WTC11 (cell line): Measurements from ENCODE around the gene GZMB. TPM values are rescaled to one million over a fixed set of nuclear protein-coding genes. Genes with fewer than 3 reads are reported as not detected.

Source experiments
- ATAC-seq: fragments of 200-7000 bp; cut with Tn5 transposase; 2 replicates; pipeline ENCODE4 v1.10.0; 2021; ENCODE audit warnings: mild to moderate bottlenecking, moderate library complexity
- CTCF ChIA-PET: fragments of 300-600 bp; sonication (Branson Sonifier 250); formaldehyde crosslinking; loops from one replicate; lab custom pipeline; 2021; ENCODE audit warnings: antibody characterized with exemption; lab: Charles Lee
- POLR2A ChIA-PET: fragments of 350-600 bp; sonication (Branson Sonifier 250); formaldehyde crosslinking; loops from one replicate; lab custom pipeline; 2021; ENCODE audit warnings: antibody characterized with exemption; lab: Charles Lee
- DNase-seq: peaks from one replicate; pipeline ENCODE4 v3.0.0; 2021; ENCODE audit warnings: low spot score
- H3K27ac Mint-ChIP-seq: 2 replicates; pipeline ENCODE4 v1.8.0; 2021; ENCODE audit warnings: mixed read lengths
- H3K27me3 Mint-ChIP-seq: 2 replicates; pipeline ENCODE4 v1.8.0; 2021; ENCODE audit warnings: low read depth, mild to moderate bottlenecking, moderate library complexity, mixed read lengths
- H3K36me3 Mint-ChIP-seq: 2 replicates; pipeline ENCODE4 v1.8.0; 2021; ENCODE audit warnings: mixed read lengths
- H3K4me1 Mint-ChIP-seq: 2 replicates; pipeline ENCODE4 v1.8.0; 2022; ENCODE audit warnings: mixed read lengths
- H3K4me3 Mint-ChIP-seq: 2 replicates; pipeline ENCODE4 v1.8.0; 2021; ENCODE audit warnings: mild to moderate bottlenecking, moderate library complexity, mixed read lengths
- H3K9me3 Mint-ChIP-seq: 2 replicates; pipeline ENCODE4 v1.8.0; 2021; ENCODE audit warnings: mixed read lengths
- CTCF ChIP-seq: fragments of 200-600 bp; IDR thresholded peaks from 2 replicates; pipeline ENCODE4 v1.8.0; 2022; ENCODE audit warnings: antibody characterized with exemption
- E2F1 ChIP-seq: sonication (generic); formaldehyde crosslinking; IDR thresholded peaks from 2 replicates; pipeline ENCODE4 v1.8.0; 2022; ENCODE audit warnings: mild to moderate bottlenecking, missing genetic modification reagents
- EMX1 ChIP-seq: fragments of 250-450 bp; sonication (Bioruptor Pico); IDR thresholded peaks from 2 replicates; pipeline ENCODE4 v1.8.0; 2021; ENCODE audit warnings: mild to moderate bottlenecking
- ERG ChIP-seq: fragments of 250-450 bp; sonication (Bioruptor Pico); IDR thresholded peaks from 2 replicates; pipeline ENCODE4 v1.8.0; 2021; ENCODE audit warnings: mild to moderate bottlenecking
- GABPB1 ChIP-seq: sonication (generic); formaldehyde crosslinking; IDR thresholded peaks from 2 replicates; pipeline ENCODE4 v1.8.1; 2023; ENCODE audit warnings: mild to moderate bottlenecking, missing genetic modification reagents
- HMGXB4 ChIP-seq: sonication (generic); formaldehyde crosslinking; IDR thresholded peaks from 2 replicates; pipeline ENCODE4 v1.8.1; 2023; ENCODE audit warnings: mild to moderate bottlenecking, moderate library complexity, missing genetic modification reagents
- PRRX2 ChIP-seq: fragments of 250-450 bp; sonication (Bioruptor Pico); IDR thresholded peaks from 2 replicates; pipeline ENCODE4 v1.8.0; 2021; ENCODE audit warnings: mild to moderate bottlenecking
- SP1 ChIP-seq: sonication (generic); formaldehyde crosslinking; conservative IDR thresholded peaks from 2 replicates; pipeline ENCODE4 v1.8.1; 2022; ENCODE audit warnings: missing genetic modification reagents
- TEAD1 ChIP-seq: sonication (generic); formaldehyde crosslinking; IDR thresholded peaks from 2 replicates; pipeline ENCODE4 v1.8.0; 2022; ENCODE audit warnings: mild to moderate bottlenecking, missing genetic modification reagents
- ZNF121 ChIP-seq: sonication (generic); formaldehyde crosslinking; IDR thresholded peaks from 2 replicates; pipeline ENCODE4 v1.8.0; 2023; ENCODE audit warnings: missing genetic modification reagents
- ZNF396 ChIP-seq: fragments of 250-450 bp; sonication (Bioruptor Pico); IDR thresholded peaks from 2 replicates; pipeline ENCODE4 v1.8.0; 2021; ENCODE audit warnings: mild to moderate bottlenecking, moderate library complexity, borderline replicate concordance
- ZNF416 ChIP-seq: fragments of 250-450 bp; sonication (Bioruptor Pico); IDR thresholded peaks from 2 replicates; pipeline ENCODE4 v1.9.0; 2021; ENCODE audit warnings: mild to moderate bottlenecking, inconsistent platforms
- total RNA-seq: library from RNA; stranded (reverse); gene quantifications from 3 replicates; pipeline ENCODE4 v1.2.3, GENCODE V29; 2021

The GZMB gene
- total RNA-seq, 1 experiment from 2014 or later = 0.68 TPM

GRCh38 chr14:24679248-24679961, 45.4 kb upstream of the GZMB start:
- Mint-ChIP-seq H3K4me3 (no peak overlapping the region), H3K27ac (no peak overlapping the region), H3K27me3 (peaks cover 19% of the 10 kb centered on the region), H3K36me3 (no peaks in the 10 kb centered on the region), H3K9me3 (no peaks in the 10 kb centered on the region), H3K4me1 (peaks cover 3% of the 10 kb centered on the region)
- CTCF ChIA-PET = interaction anchor here (1.2 to 1.5 kb wide), 2 partner anchors 31 to 198 kb away, joined by 3 read pairs; no protein-coding TSS in a partner anchor
- TF ChIP-seq CTCF (peak; percentile 43; the same call in 1 of the 2 replicates), EMX1 (CRISPR knock-in tag) (no peak), ZNF396 (CRISPR knock-in tag) (no peak)
- POLR2A ChIA-PET = no interaction called here
- DNase-seq = no peak
- no peak; the same call in 1 of the 2 replicates for ATAC-seq

GRCh38 chr14:24678801-24679247, 44.8 kb upstream of the GZMB start:
- Mint-ChIP-seq H3K9me3 (no peaks in the 10 kb centered on the region), H3K4me3 (peak overlapping the region; percentile 55), H3K27ac (no peak overlapping the region), H3K36me3 (no peaks in the 10 kb centered on the region), H3K4me1 (peaks cover 3% of the 10 kb centered on the region), H3K27me3 (peaks cover 19% of the 10 kb centered on the region)
- ChIA-PET CTCF (interaction anchor here (1.1 to 1.5 kb wide), 4 partner anchors 10 to 197 kb away, joined by 3 to 6 read pairs (median 3); no protein-coding TSS in a partner anchor), POLR2A (no interaction called here)
- peak; percentile 92 for TF ChIP-seq CTCF
- peak; percentile 19; the same call in 1 of the 2 replicates for TF ChIP-seq GABPB1 (CRISPR knock-in tag)
- no peak for TF ChIP-seq PRRX2 (CRISPR knock-in tag)
- peak; percentile 72 for DNase-seq
- ATAC-seq = peak; percentile 98

GRCh38 chr14:24677956-24678355, 44.0 kb upstream of the GZMB start:
- Mint-ChIP-seq H3K4me1 (peaks cover 3% of the 10 kb centered on the region), H3K4me3 (no peak overlapping the region), H3K36me3 (no peaks in the 10 kb centered on the region), H3K27ac (no peak overlapping the region), H3K27me3 (peaks cover 22% of the 10 kb centered on the region), H3K9me3 (no peaks in the 10 kb centered on the region)
- no peak for DNase-seq
- CTCF ChIA-PET = interaction anchor here (0.8 to 1.1 kb wide), 3 partner anchors 9 to 196 kb away, joined by 3 to 6 read pairs (median 3); no protein-coding TSS in a partner anchor
- ATAC-seq = no peak
- TF ChIP-seq ZNF121 (no peak), E2F1 (no peak), ERG (CRISPR knock-in tag) (no peak), ZNF416 (CRISPR knock-in tag) (no peak), TEAD1 (no peak), HMGXB4 (CRISPR knock-in tag) (no peak), ZNF396 (CRISPR knock-in tag) (no peak), SP1 (CRISPR knock-in tag) (no peak)
- POLR2A ChIA-PET = no interaction called here
